ENCODE results near the gene HIVEP2. TPM values are rescaled to one million over a fixed set of nuclear protein-coding genes. Genes with fewer than 3 reads are reported as not detected.

Gene HIVEP2
- total and polyA plus RNA-seq, 5 donors from 2014 or later = 9.7 to 76.7 (median 12.3) TPM

GRCh38 chr6:142707255-142707654, 237.7 kb downstream of the HIVEP2 start:
- no peaks in the 10 kb centered on the region for H3K27me3 Mint-ChIP-seq
- H3K27ac Mint-ChIP-seq = peak overlapping the region in 1 of 3 donors; percentile 9
- no peak overlapping the region for H3K27ac ChIP-seq (ENCODE audit: insufficient read depth, low read length, poor library complexity, severe bottlenecking)
- DNase-seq = no peak
- H3K36me3 Mint-ChIP-seq = no peaks in the 10 kb centered on the region
- peaks cover 0 to 3% (median 0%) of the 10 kb centered on the region in 7 donors for H3K9me3 Mint-ChIP-seq
- no peaks in the 10 kb centered on the region for H3K4me1 ChIP-seq (ENCODE audit: control insufficient read depth, insufficient read depth, low read length, poor library complexity, severe bottlenecking)
- H3K36me3 ChIP-seq (ENCODE audit: control insufficient read depth, insufficient read depth, low read length) = no peaks in the 10 kb centered on the region
- no peaks in the 10 kb centered on the region for H3K27me3 ChIP-seq (ENCODE audit: control insufficient read depth, insufficient read depth, low read length)
- H3K4me1 Mint-ChIP-seq = peaks cover 0 to 10% (median 5%) of the 10 kb centered on the region in 4 donors
- no peak overlapping the region for H3K4me3 ChIP-seq (ENCODE audit: low read depth, low read length)
- H3K9me3 ChIP-seq (ENCODE audit: control insufficient read depth in 2 of 2, low read length in 2 of 2) = no peaks in the 10 kb centered on the region
- no peak for ATAC-seq (ENCODE audit: low read depth in 2 of 2)
- H3K4me3 Mint-ChIP-seq = no peak overlapping the region

- H3K27ac Mint-ChIP-seq = no peak overlapping the region
- no peaks in the 10 kb centered on the region for H3K27me3 Mint-ChIP-seq
- DNase-seq = no peak
- H3K36me3 ChIP-seq (ENCODE audit: control insufficient read depth, insufficient read depth, low read length) = no peaks in the 10 kb centered on the region
- no peak overlapping the region for H3K4me3 Mint-ChIP-seq
- no peaks in the 10 kb centered on the region for H3K36me3 Mint-ChIP-seq
- H3K9me3 ChIP-seq (ENCODE audit: control insufficient read depth in 2 of 2, low read length in 2 of 2) = no peaks in the 10 kb centered on the region
- no peak overlapping the region for H3K27ac ChIP-seq (ENCODE audit: insufficient read depth, low read length, poor library complexity, severe bottlenecking)
- H3K4me1 ChIP-seq (ENCODE audit: control insufficient read depth, insufficient read depth, low read length, poor library complexity, severe bottlenecking) = no peaks in the 10 kb centered on the region
- H3K4me1 Mint-ChIP-seq = peaks cover 0 to 10% (median 5%) of the 10 kb centered on the region in 4 donors
- no peak overlapping the region for H3K4me3 ChIP-seq (ENCODE audit: low read depth, low read length)
- H3K27me3 ChIP-seq (ENCODE audit: control insufficient read depth, insufficient read depth, low read length) = no peaks in the 10 kb centered on the region
- ATAC-seq (ENCODE audit: low read depth in 2 of 2) = no peak
- peaks cover 0 to 3% (median 0%) of the 10 kb centered on the region in 7 donors for H3K9me3 Mint-ChIP-seq
Observed at GRCh38 chr6:142706210-142706609, 238.8 kb downstream of the HIVEP2 start.

- no peaks in the 10 kb centered on the region for H3K36me3 ChIP-seq (ENCODE audit: control insufficient read depth, insufficient read depth, low read length)
- H3K9me3 Mint-ChIP-seq = peaks cover 0 to 1% (median 0%) of the 10 kb centered on the region in 7 donors
- H3K27me3 ChIP-seq (ENCODE audit: control insufficient read depth, insufficient read depth, low read length) = no peaks in the 10 kb centered on the region
- DNase-seq (no peak), ATAC-seq (ENCODE audit: low read depth in 2 of 2) (no peak)
- H3K27me3 Mint-ChIP-seq = no peaks in the 10 kb centered on the region
- no peaks in the 10 kb centered on the region for H3K4me1 ChIP-seq (ENCODE audit: control insufficient read depth, insufficient read depth, low read length, poor library complexity, severe bottlenecking)
- H3K27ac ChIP-seq (ENCODE audit: insufficient read depth, low read length, poor library complexity, severe bottlenecking) = no peak overlapping the region
- H3K4me1 Mint-ChIP-seq = peaks cover 0 to 10% (median 5%) of the 10 kb centered on the region in 4 donors
- no peaks in the 10 kb centered on the region for H3K36me3 Mint-ChIP-seq
- no peak overlapping the region for H3K4me3 ChIP-seq (ENCODE audit: low read depth, low read length)
- no peaks in the 10 kb centered on the region for H3K9me3 ChIP-seq (ENCODE audit: control insufficient read depth in 2 of 2, low read length in 2 of 2)
- no peak overlapping the region for H3K4me3 Mint-ChIP-seq
- H3K27ac Mint-ChIP-seq = no peak overlapping the region
Observed at GRCh38 chr6:142705054-142705453, 239.9 kb downstream of the HIVEP2 start.

- no peaks in the 10 kb centered on the region for H3K9me3 ChIP-seq (ENCODE audit: control insufficient read depth in 2 of 2, low read length in 2 of 2)
- no peaks in the 10 kb centered on the region for H3K27me3 ChIP-seq (ENCODE audit: control insufficient read depth, insufficient read depth, low read length)
- H3K36me3 ChIP-seq (ENCODE audit: control insufficient read depth, insufficient read depth, low read length) = no peaks in the 10 kb centered on the region
- DNase-seq (no peak), ATAC-seq (ENCODE audit: low read depth in 2 of 2) (no peak)
- Mint-ChIP-seq H3K36me3 (no peaks in the 10 kb centered on the region), H3K27ac (peak overlapping the region in 1 of 3 donors; percentile 3), H3K27me3 (peaks cover 4% of the 10 kb centered on the region), H3K4me3 (no peak overlapping the region), H3K9me3 (no peaks in the 10 kb centered on the region), H3K4me1 (peaks cover 0 to 11% (median 5%) of the 10 kb centered on the region in 4 donors)
- no peak overlapping the region for H3K27ac ChIP-seq (ENCODE audit: insufficient read depth, low read length, poor library complexity, severe bottlenecking)
- no peak overlapping the region for H3K4me3 ChIP-seq (ENCODE audit: low read depth, low read length)
- H3K4me1 ChIP-seq (ENCODE audit: control insufficient read depth, insufficient read depth, low read length, poor library complexity, severe bottlenecking) = no peaks in the 10 kb centered on the region
Observed at GRCh38 chr6:142702501-142703460, 242.2 kb downstream of the HIVEP2 start.

Other genes with a start within 250 kb of the HIVEP2 start
- gene AIG1, start 115.7 kb upstream of the HIVEP2 start, total RNA-seq = 4.2 TPM
- gene AIG1, start 115.7 kb upstream of the HIVEP2 start, polyA plus RNA-seq = 10 to 100 TPM in 3 of 4 donors, 1 to 10 TPM in 1; 7.5 to 19.6 (median 15.6) TPM

Data from CD4-positive, CD25-positive, alpha-beta regulatory T cell (primary cell).